Thyroid gland (tissue), 4 donors: ENCODE measurements around the gene ABHD8. TPM values are rescaled to one million over a fixed set of nuclear protein-coding genes. Genes with fewer than 3 reads are reported as not detected.

Source experiments
- DNase-seq, 2 donors: peaks; one replicate each; pipeline ENCODE4 v3.0.0-alpha.2; 2019
- H3K27ac ChIP-seq, 3 donors: fragments of 200-600 bp; sonication (generic); 1 replicate in 2 of 3; 2 replicates in 1 of 3; pipeline ENCODE4 v1.5.1; 2016 to 2019; ENCODE audit warnings: mild to moderate bottlenecking in 1 of 3, moderate library complexity in 1 of 3
- H3K27me3 ChIP-seq: fragments of 200-600 bp; sonication (generic); one replicate; pipeline ENCODE4 v1.5.1; 2019
- H3K36me3 ChIP-seq, 2 donors: fragments of 200-600 bp; sonication (generic); one replicate each; pipeline ENCODE4 v1.5.1; 2016 to 2019
- H3K4me1 ChIP-seq, 2 donors: fragments of 200-600 bp; sonication (generic); one replicate each; pipeline ENCODE4 v1.5.1; 2017 to 2019
- H3K4me3 ChIP-seq, 3 donors: fragments of 200-600 bp; sonication (generic); replicated peaks in 1 of 3; 1 replicate in 2 of 3; 2 replicates in 1 of 3; pipeline ENCODE4 v1.5.1; 2016; ENCODE audit warnings: mild to moderate bottlenecking in 1 of 3
- H3K9me3 ChIP-seq: fragments of 200-600 bp; sonication (generic); one replicate; pipeline ENCODE4 v1.5.1; 2017
- POLR2A ChIP-seq, 2 donors: fragments of 450-650 bp; IDR thresholded peaks; one replicate each; pipeline ENCODE4 v1.6.1; 2017; ENCODE audit warnings: antibody characterized with exemption in 2 of 2, mild to moderate bottlenecking in 2 of 2, moderate library complexity in 1 of 2
- WGBS, 2 donors: methylation state at CpG; one replicate each; pipeline ENCODE4 v1.1.5; 2017; 5-methylcytosine and 5-hydroxymethylcytosine counted together
- intact Hi-C: fragments of 100-400 bp; cut with DNase I; formaldehyde crosslinking; loops from one replicate; pipeline ENCODE4 v1.15.1; 2023
- total RNA-seq, 4 donors: library from RNA; depleted of rRNA; stranded (reverse); fragments of >200 nt; gene quantifications; one replicate each; pipeline ENCODE4 v1.2.3, GENCODE V29; 2016
- TF ChIP-seq, protein P1 (sequence below), 6 experiments: fragments of 200-600 bp in 3 of 6; fragments of 450-650 bp in 3 of 6; sonication (generic) in 3 of 6; IDR thresholded peaks; one replicate each; pipeline ENCODE4 v1.5.1; 2016 to 2019; ENCODE audit warnings: antibody characterized with exemption in 6 of 6, mild to moderate bottlenecking in 2 of 6, inconsistent platforms in 1 of 6, moderate library complexity in 1 of 6

ABHD8 gene
- total RNA-seq, 4 donors from 2014 or later: 14.4 to 31.2 (median 23.3) TPM

DNA sequence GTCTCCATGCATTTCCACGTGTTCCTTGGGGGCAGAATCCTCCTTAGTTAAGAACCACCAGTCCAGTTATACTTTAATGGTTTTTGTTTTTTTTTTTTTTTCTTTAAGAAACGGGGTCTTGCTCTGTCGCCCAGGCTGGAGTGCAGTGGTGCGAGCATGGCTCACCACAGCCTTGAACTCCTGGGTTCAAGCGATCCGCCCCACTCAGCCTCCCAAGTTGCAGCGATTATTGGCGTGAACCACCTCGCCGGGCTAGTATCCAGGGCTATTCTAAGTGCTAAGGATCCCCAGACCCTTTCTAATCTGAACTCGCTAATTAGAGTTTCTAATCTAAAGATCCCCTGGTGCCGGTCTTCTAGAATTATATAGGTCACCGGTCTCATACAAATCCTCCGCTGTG, 9.6 kb downstream of the ABHD8 start:
- intact Hi-C loops: loop anchor here (5.0 kb wide), 1 partner anchor 94 kb away; no protein-coding TSS in a partner anchor
- Histone ChIP-seq H3K27ac (no peak overlapping the region), H3K4me1 (no peaks in the 10 kb centered on the region), H3K27me3 (no peaks in the 10 kb centered on the region), H3K36me3 (no peaks in the 10 kb centered on the region), H3K9me3 (no peaks in the 10 kb centered on the region), H3K4me3 (no peak overlapping the region)
- 85 to 96% methylated on average over 14 of the region's 14 CpGs for WGBS, 2 donors
- no peak for TF ChIP-seq POLR2A (IDR thresholded peaks at IDR 0.05)
- TF ChIP-seq, protein P1, sequence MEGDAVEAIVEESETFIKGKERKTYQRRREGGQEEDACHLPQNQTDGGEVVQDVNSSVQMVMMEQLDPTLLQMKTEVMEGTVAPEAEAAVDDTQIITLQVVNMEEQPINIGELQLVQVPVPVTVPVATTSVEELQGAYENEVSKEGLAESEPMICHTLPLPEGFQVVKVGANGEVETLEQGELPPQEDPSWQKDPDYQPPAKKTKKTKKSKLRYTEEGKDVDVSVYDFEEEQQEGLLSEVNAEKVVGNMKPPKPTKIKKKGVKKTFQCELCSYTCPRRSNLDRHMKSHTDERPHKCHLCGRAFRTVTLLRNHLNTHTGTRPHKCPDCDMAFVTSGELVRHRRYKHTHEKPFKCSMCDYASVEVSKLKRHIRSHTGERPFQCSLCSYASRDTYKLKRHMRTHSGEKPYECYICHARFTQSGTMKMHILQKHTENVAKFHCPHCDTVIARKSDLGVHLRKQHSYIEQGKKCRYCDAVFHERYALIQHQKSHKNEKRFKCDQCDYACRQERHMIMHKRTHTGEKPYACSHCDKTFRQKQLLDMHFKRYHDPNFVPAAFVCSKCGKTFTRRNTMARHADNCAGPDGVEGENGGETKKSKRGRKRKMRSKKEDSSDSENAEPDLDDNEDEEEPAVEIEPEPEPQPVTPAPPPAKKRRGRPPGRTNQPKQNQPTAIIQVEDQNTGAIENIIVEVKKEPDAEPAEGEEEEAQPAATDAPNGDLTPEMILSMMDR (IDR thresholded peaks at IDR 0.05): no peak
- DNase-seq: no peak

DNA sequence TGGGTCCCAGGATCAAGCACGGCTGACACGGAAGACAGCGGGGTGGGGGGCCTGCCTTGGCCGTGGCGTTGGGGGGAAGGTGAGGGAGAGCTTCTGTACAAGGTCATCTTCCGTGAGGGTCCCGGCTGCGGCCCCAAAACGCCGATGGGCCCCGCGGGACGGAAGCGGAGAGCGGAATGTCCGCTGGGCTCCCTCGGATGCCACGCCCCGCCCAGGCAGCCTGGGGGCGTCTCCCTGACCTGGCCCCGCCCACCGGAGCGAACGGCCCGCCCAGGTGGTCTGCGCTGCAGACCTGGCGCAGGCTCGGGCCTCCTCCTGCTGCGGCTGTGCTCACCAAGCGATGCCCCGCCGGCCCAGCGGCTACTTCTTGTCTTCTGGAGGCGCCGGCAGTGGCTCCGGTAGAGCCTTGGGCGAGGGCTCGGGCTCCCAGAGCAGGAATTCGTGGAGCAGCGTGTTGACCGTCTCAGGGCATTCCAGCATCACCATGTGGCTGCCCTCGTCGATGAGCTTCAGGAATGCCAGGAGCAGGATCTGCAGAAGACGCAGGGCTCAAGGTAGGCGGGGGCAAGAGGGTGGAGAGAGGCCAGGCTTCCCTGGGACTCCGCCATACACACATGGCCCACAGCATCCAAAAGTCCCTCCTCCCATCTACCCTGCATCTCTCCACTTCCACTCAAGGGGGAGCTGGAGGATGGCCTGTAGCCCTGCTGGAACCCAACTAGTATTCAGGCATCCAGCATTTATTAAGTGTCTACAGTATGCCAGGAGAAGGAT, 10.7 kb downstream of the ABHD8 start:
- intact Hi-C loops: loop anchor here (5.0 kb wide), 1 partner anchor 95 kb away; no protein-coding TSS in a partner anchor
- TF ChIP-seq POLR2A (IDR thresholded peaks at IDR 0.05): no peak
- TF ChIP-seq, protein P1 (IDR thresholded peaks at IDR 0.05): peak in 5 of 6 experiments; percentile 21 to 49 (median 38)
- peak; percentile 41 to 54 for DNase-seq
- WGBS, 2 donors: 25 to 32% methylated on average over 14 to 28 of the region's 46 CpGs
- Histone ChIP-seq H3K36me3 (no peaks in the 10 kb centered on the region), H3K27me3 (no peaks in the 10 kb centered on the region), H3K27ac (peak overlapping the region in 1 of 3 donors; percentile 4), H3K4me1 (no peaks in the 10 kb centered on the region), H3K9me3 (no peaks in the 10 kb centered on the region), H3K4me3 (peak overlapping the region in 1 of 3 donors; percentile 23)

DNA sequence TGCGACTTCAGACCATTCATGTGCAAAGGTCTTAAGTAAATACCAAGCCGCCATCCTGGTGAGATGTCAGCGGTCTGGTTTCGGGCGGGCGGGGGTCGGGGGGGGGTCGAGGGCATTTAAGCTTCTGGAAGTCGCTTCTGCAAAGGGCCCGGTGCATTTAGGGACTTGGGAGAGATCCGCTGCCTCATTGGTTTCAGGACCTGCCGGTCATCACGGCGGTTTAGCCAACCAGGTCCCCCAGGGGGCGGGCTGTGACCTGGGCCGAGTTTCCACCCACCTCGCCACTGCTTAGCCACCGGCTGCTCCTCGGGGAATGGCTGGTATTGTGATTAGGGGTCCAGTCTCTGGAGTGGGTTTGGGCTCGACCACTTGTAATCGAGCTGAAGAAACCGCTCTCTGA, 13.7 kb downstream of the ABHD8 start:
- H3K27ac ChIP-seq: no peak overlapping the region
- intact Hi-C loops: no loop called here
- DNase-seq: peak; percentile 42 to 58

DNA sequence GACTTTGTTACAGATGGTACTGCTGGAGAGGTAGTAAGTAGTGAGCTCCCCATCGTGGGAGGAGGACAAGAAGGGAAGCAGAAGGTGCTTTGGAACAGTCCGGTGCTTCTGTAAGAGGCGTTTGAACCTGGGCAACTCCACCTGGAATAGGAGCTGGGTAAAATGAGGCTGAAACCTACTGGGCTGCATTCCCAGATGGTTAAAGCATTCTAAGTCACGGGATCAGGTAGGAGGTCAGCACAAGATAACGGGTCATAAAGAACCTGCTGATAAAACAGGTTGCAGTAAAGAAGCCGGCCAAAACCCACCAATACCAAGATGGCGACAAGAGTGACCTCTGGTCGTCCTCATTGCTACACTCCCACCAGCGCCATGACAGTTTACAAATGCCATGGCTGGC, 16.5 kb downstream of the ABHD8 start:
- H3K4me3 ChIP-seq: no peak overlapping the region
- intact Hi-C loops: no loop called here
- DNase-seq: no peak
- H3K4me1 ChIP-seq: peaks cover 9% of the 10 kb centered on the region in 2 donors
- 85 to 87% methylated on average over 9 of the region's 9 CpGs for WGBS, 2 donors
- no peaks in the 10 kb centered on the region for H3K9me3 ChIP-seq
- no peaks in the 10 kb centered on the region for H3K36me3 ChIP-seq
- TF ChIP-seq, protein P1 (IDR thresholded peaks at IDR 0.05): no peak
- TF ChIP-seq POLR2A (IDR thresholded peaks at IDR 0.05): no peak
- no peak overlapping the region for H3K27ac ChIP-seq
- H3K27me3 ChIP-seq: peaks cover 5% of the 10 kb centered on the region

More for the DNA sequence above, 13.7 kb downstream of the ABHD8 start:
- WGBS, 2 donors: 16 to 19% methylated on average over 22 of the region's 22 CpGs
- Histone ChIP-seq H3K4me3 (no peak overlapping the region), H3K4me1 (no peaks in the 10 kb centered on the region), H3K27me3 (no peaks in the 10 kb centered on the region), H3K9me3 (no peaks in the 10 kb centered on the region), H3K36me3 (no peaks in the 10 kb centered on the region)
- no peak for TF ChIP-seq POLR2A (IDR thresholded peaks at IDR 0.05)
- TF ChIP-seq, protein P1 (IDR thresholded peaks at IDR 0.05): no peak

DNA sequence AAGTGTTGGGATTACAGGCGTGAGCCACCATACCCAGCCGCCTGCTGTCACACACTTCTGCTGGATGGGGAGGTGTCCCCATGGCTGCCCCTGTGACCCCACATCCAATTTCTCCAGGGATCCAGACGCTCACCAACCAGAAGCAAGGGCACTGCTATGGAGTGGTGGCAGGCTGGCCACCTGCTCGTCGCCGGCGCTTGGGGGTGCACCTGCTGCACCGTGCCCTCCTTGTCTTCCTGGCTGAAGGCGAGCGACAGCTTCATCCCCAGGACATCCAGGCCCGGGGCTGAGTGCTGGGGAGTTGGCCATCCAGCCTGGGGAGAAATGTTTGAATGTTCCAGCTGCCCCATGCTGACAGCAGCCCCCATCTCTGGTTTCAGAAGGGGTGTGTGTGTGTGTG, 17.0 kb downstream of the ABHD8 start:
- Histone ChIP-seq H3K9me3 (no peaks in the 10 kb centered on the region), H3K27me3 (peaks cover 8% of the 10 kb centered on the region), H3K4me1 (peaks cover 12 to 13% of the 10 kb centered on the region in 2 donors), H3K36me3 (no peaks in the 10 kb centered on the region), H3K27ac (no peak overlapping the region), H3K4me3 (no peak overlapping the region)
- no peak for TF ChIP-seq POLR2A (IDR thresholded peaks at IDR 0.05)
- TF ChIP-seq, protein P1 (IDR thresholded peaks at IDR 0.05): no peak
- 91 to 96% methylated on average over 8 to 10 of the region's 11 CpGs for WGBS, 2 donors
- no peak for DNase-seq
- intact Hi-C loops: no loop called here
